GM13976 (cell line): ENCODE measurements around the gene HEATR1.

Experiments
- DNase-seq: peaks from one replicate; pipeline ENCODE4 v3.0.0; 2012; ENCODE audit warnings: low spot score
- CTCF ChIP-seq: IDR thresholded peaks from 2 replicates; pipeline ENCODE4 v1.5.1; 2012; ENCODE audit warnings: borderline replicate concordance, mild to moderate bottlenecking; ENCODE audit not compliant: insufficient read depth; ENCODE audit errors: extremely low read depth, missing control alignments, control extremely low read depth
- in situ Hi-C: fragments of 300-500 bp; cut with MboI; formaldehyde crosslinking; loops from one replicate; pipeline ENCODE4 v1.12.0; 2022; ENCODE audit warnings: low sequenced_read_pairs, mixed read lengths, inconsistent platforms; ENCODE audit not compliant: unreplicated experiment

The HEATR1 gene

GRCh38 chr1:236545621-236546169 is 58.6 kb downstream of the HEATR1 start:
- in situ Hi-C loops: no loop called here
- TF ChIP-seq CTCF: no peak

GRCh38 chr1:236543065-236543669 is 61.1 kb downstream of the HEATR1 start:
- in situ Hi-C loops: no loop called here
- no peak for DNase-seq

More at GRCh38 chr1:236545621-236546169, 58.6 kb downstream of the HEATR1 start:
- DNase-seq: no peak

GRCh38 chr1:236541710-236542109 is 62.6 kb downstream of the HEATR1 start:
- in situ Hi-C loops: no loop called here
- DNase-seq: no peak

More at GRCh38 chr1:236543065-236543669, 61.1 kb downstream of the HEATR1 start:
- TF ChIP-seq CTCF: no peak

GRCh38 chr1:236540813-236541465 is 63.4 kb downstream of the HEATR1 start:
- DNase-seq: no peak
- in situ Hi-C loops: no loop called here

More at GRCh38 chr1:236541710-236542109, 62.6 kb downstream of the HEATR1 start:
- no peak for TF ChIP-seq CTCF

GRCh38 chr1:236536540-236536939 is 67.8 kb downstream of the HEATR1 start:
- TF ChIP-seq CTCF: no peak
- no peak for DNase-seq
- in situ Hi-C loops: no loop called here

More at GRCh38 chr1:236540813-236541465, 63.4 kb downstream of the HEATR1 start:
- TF ChIP-seq CTCF: no peak

- in situ Hi-C loops: no loop called here
- DNase-seq: no peak
- no peak for TF ChIP-seq CTCF
These were observed 68.6 kb downstream of the HEATR1 start for GRCh38 chr1:236535662-236536161.
